Astrocyte of the spinal cord (primary cell): ENCODE data around the gene CRYGN.
A peak's percentile ranks its signal among the peaks of the same experiment; 100 is the strongest.

ENCODE experiments used
- DNase-seq: peaks from one replicate; pipeline ENCODE4 v3.0.0; 2011; ENCODE audit warnings: low read depth, low spot score
- H3K4me3 ChIP-seq: 2 replicates; pipeline ENCODE4 v1.5.1; 2011; ENCODE audit warnings: low read depth, mild to moderate bottlenecking, low read length, moderate library complexity
- CTCF ChIP-seq: IDR thresholded peaks from 2 replicates; pipeline ENCODE4 v1.5.1; 2012; ENCODE audit warnings: low read depth, mild to moderate bottlenecking, low read length, inconsistent platforms
- in situ Hi-C: cut with HindIII; loops from 2 replicates; pipeline ENCODE4 v1.10.0; 2017; ENCODE audit warnings: low sequenced_read_pairs

CRYGN gene

GRCh38 chr7:151431281-151431767, 8.6 kb downstream of the CRYGN start:
- in situ Hi-C loops, result no loop called here
- no peak for TF ChIP-seq CTCF
- H3K4me3 ChIP-seq, result no peak overlapping the region
- DNase-seq, result no peak

GRCh38 chr7:151430391-151431205, 9.3 kb downstream of the CRYGN start:
- in situ Hi-C loops, result no loop called here
- TF ChIP-seq CTCF, result no peak
- no peak for DNase-seq
- H3K4me3 ChIP-seq, result no peak overlapping the region

GRCh38 chr7:151429560-151430331, 10.2 kb downstream of the CRYGN start:
- H3K4me3 ChIP-seq, result no peak overlapping the region
- no peak for TF ChIP-seq CTCF
- no peak for DNase-seq
- in situ Hi-C loops, result no loop called here

- no peak for DNase-seq
- no peak for TF ChIP-seq CTCF
- in situ Hi-C loops, result no loop called here
Observed at GRCh38 chr7:151429237-151429559, 10.7 kb downstream of the CRYGN start.

GRCh38 chr7:151428378-151429236, 11.3 kb downstream of the CRYGN start:
- TF ChIP-seq CTCF, result no peak
- DNase-seq, result peak; percentile 90
- H3K4me3 ChIP-seq, result no peak overlapping the region
- in situ Hi-C loops, result no loop called here

More at GRCh38 chr7:151429237-151429559, 10.7 kb downstream of the CRYGN start:
- no peak overlapping the region for H3K4me3 ChIP-seq

GRCh38 chr7:151427705-151428377, 12.1 kb downstream of the CRYGN start:
- TF ChIP-seq CTCF, result no peak
- DNase-seq, result no peak
- H3K4me3 ChIP-seq, result no peak overlapping the region
- in situ Hi-C loops, result no loop called here
